GM12865 (cell line): Measurements from ENCODE around the gene PAPPA2.
"Not testable (repeated sequence)": the region's sequence is repeated elsewhere in the genome, so short reads cannot be mapped to it uniquely, and the experiment has no call there.

Experiments
- DNase-seq: peaks from one replicate; pipeline ENCODE4 v3.0.0; 2010; ENCODE audit warnings: low read depth
- H3K4me3 ChIP-seq: 2 replicates; pipeline ENCODE4 v1.5.1; 2011; ENCODE audit warnings: mild to moderate bottlenecking, low read depth, low read length, control low read depth
- CTCF ChIP-seq: IDR thresholded peaks from 2 replicates; pipeline ENCODE4 v1.5.1; 2011; ENCODE audit warnings: low read length, control low read depth, low read depth, inconsistent platforms; ENCODE audit not compliant: insufficient read depth; ENCODE audit errors: missing control alignments

Gene PAPPA2

GRCh38 chr1:176557543-176558258 is 94.7 kb downstream of the PAPPA2 start:
- TF ChIP-seq CTCF, result no peak
- no peak overlapping the region for H3K4me3 ChIP-seq
- no peak for DNase-seq

GRCh38 chr1:176558561-176558960 is 95.6 kb downstream of the PAPPA2 start:
- TF ChIP-seq CTCF, result no peak
- DNase-seq, result no peak
- H3K4me3 ChIP-seq, result no peak overlapping the region

GRCh38 chr1:176559474-176559873 is 96.5 kb downstream of the PAPPA2 start:
- TF ChIP-seq CTCF, result no peak
- no peak for DNase-seq
- no peak overlapping the region for H3K4me3 ChIP-seq

DNA sequence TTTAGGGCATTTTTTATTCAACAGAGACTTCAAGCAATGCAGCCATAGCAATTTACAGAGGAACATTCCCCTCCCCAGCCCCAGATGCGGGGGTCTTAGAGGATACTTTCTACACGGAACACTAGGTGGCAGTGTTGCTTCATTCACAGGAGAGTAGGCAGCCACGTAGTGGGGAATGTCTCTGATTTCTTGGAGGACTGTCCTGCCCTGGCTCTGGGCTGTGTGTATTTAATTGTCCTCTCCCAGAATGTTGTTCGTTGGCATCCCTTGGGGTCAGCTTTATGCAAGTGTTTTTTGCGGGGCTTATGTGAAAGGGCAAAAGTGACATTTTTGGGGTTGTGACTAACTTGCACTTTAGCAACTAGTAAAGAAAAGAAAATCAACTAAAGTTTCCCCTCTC is 96.9 kb downstream of the PAPPA2 start:
- TF ChIP-seq CTCF, result peak; percentile 77
- peak; percentile 61 for DNase-seq
- no peak overlapping the region for H3K4me3 ChIP-seq

DNA sequence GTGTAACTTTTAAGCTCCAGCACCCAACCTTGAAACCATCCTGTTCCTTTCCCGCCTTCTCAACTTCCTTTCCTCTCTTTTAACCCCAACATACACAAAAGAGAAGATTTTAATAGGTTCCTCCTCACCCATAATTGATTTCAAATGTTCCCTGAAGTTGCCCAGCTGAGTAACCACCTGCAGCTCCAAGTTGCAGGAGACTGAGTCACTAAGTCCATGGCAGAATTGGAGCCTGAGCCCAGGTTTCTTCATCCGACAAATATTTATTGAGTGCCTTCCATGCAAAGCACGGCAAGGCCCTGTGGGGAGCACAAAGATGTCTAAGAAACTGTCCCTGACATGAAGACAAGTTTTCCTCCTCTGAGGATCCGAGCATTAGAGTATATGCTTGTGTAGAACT is 97.7 kb downstream of the PAPPA2 start:
- no peak for DNase-seq
- no peak for TF ChIP-seq CTCF
- no peak overlapping the region for H3K4me3 ChIP-seq

- not testable (repeated sequence) for H3K4me3 ChIP-seq, DNase-seq
Observed at GRCh38 chr1:176561761-176562160, 98.8 kb downstream of the PAPPA2 start.

DNA sequence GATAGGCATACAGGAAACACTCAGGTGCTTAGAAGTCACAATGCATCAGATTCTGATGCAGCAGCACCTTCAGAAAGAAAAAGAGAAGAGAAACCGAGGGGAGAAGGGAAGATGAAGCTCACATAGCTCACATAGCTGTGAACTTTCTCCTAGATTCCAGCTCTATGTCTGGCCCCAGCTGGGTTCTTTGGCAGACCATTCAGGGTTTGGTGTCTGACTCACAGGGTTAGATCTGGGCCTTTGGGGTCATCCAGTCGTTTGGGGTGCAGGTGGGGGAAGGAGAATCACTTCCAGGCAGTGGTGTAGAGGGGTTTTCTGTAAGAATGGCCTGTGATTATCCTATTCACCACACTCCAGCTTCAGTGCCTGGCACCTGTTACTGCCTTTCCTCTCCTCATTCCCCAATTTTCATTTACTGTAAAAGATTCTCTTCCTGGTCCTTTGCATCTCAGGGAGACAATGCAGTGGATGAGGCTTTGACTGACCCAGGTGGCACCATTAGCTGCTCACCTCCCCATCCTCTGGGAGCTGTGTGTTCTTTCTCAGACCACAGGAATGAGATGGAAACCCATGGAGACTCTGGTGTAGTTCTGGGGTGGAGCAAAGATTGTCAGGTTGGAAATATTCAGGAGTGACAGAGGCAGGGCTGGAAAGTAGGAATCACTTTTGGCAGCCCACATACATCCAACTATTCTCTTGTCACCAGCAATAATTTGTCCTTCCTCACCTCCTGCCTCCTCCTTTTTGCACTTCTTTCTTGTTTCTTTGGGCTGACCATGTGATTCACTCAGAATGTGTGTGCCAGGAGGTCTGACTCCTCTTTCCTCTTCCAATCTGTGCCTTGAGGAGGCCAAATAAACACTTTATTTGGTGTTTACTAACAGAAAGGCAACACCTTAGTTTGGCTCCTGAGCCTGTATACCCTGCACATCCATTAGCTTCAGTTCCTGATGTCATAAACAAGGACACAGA is 103.3 kb downstream of the PAPPA2 start:
- no peak overlapping the region for H3K4me3 ChIP-seq
- TF ChIP-seq CTCF, result no peak
- DNase-seq, result no peak
